D721Med (cell line): ENCODE measurements around the gene NELFCD.
"Not testable (repeated sequence)": the region's sequence is repeated elsewhere in the genome, so short reads cannot be mapped to it uniquely, and the experiment has no call there.

Source experiments
- DNase-seq: peaks from one replicate; pipeline ENCODE4 v3.0.0; 2011; ENCODE audit warnings: low spot score; ENCODE audit not compliant: insufficient read length
- FAIRE-seq: peaks from 2 replicates; lab custom pipeline; 2011; peaks lifted over from hg19 to GRCh38; lab: Jason Lieb, UNC
- CTCF ChIP-seq: IDR thresholded peaks from 2 replicates; pipeline ENCODE4 v1.5.1; 2012; ENCODE audit warnings: mild to moderate bottlenecking, control low read depth; ENCODE audit not compliant: insufficient read depth; ENCODE audit errors: missing control alignments

NELFCD gene

GRCh38 chr20:58973866-58974265 lies 7.2 kb upstream of the NELFCD start:
- FAIRE-seq (no peak), DNase-seq (no peak)
- no peak for TF ChIP-seq CTCF

GRCh38 chr20:58975353-58975752 lies 5.7 kb upstream of the NELFCD start:
- TF ChIP-seq CTCF = no peak
- DNase-seq (no peak), FAIRE-seq (no peak)

GRCh38 chr20:58976061-58976730 lies 4.9 kb upstream of the NELFCD start:
- DNase-seq (no peak), FAIRE-seq (no peak)
- no peak for TF ChIP-seq CTCF

GRCh38 chr20:58978351-58979190 lies 2.5 kb upstream of the NELFCD start:
- no peak for FAIRE-seq
- no peak for TF ChIP-seq CTCF
- DNase-seq = no peak

GRCh38 chr20:58981628-58982364 lies 740 bp downstream of the NELFCD start:
- DNase-seq (no peak), FAIRE-seq (no peak)
- TF ChIP-seq CTCF = no peak

- TF ChIP-seq CTCF = no peak
- no peak for FAIRE-seq
- no peak for DNase-seq
Measured at GRCh38 chr20:58982406-58983114, 1.5 kb downstream of the NELFCD start.

GRCh38 chr20:58983115-58983468 lies 2.0 kb downstream of the NELFCD start:
- FAIRE-seq = not testable (repeated sequence)

More at GRCh38 chr20:58983115-58983468, 2.0 kb downstream of the NELFCD start:
- not testable (repeated sequence) for DNase-seq
